Progenitor cell of endocrine pancreas (in vitro differentiated cells): ENCODE measurements around the gene CFAP54. TPM values are rescaled to one million over a fixed set of nuclear protein-coding genes. Genes with fewer than 3 reads are reported as not detected.

Experiments used
- DNase-seq: peaks from one replicate; pipeline ENCODE4 v3.0.0; 2021; ENCODE audit warnings: low spot score; ENCODE audit not compliant: unreplicated experiment
- H3K27ac Mint-ChIP-seq: 2 replicates; pipeline ENCODE4 v1.8.0; 2021; ENCODE audit warnings: mild to moderate bottlenecking, moderate library complexity, mixed read lengths
- H3K27me3 Mint-ChIP-seq: 2 replicates; pipeline ENCODE4 v1.8.0; 2021; ENCODE audit warnings: mixed read lengths
- H3K36me3 Mint-ChIP-seq: 2 replicates; pipeline ENCODE4 v1.8.0; 2022; ENCODE audit warnings: mixed read lengths; ENCODE audit not compliant: insufficient read depth
- H3K4me1 Mint-ChIP-seq: 2 replicates; pipeline ENCODE4 v1.8.0; 2021; ENCODE audit warnings: low read depth, mixed read lengths
- H3K4me3 Mint-ChIP-seq: 2 replicates; pipeline ENCODE4 v1.8.0; 2021; ENCODE audit warnings: low read depth, mild to moderate bottlenecking, moderate library complexity, mixed read lengths
- H3K9me3 Mint-ChIP-seq: 2 replicates; pipeline ENCODE4 v1.8.0; 2021; ENCODE audit warnings: low read depth, mixed read lengths
- CTCF ChIP-seq: fragments of 200-600 bp; sonication (generic); IDR thresholded peaks from one replicate; pipeline ENCODE4 v1.5.0; 2021; ENCODE audit warnings: antibody characterized with exemption, mild to moderate bottlenecking; ENCODE audit not compliant: unreplicated experiment
- total RNA-seq: library from RNA; stranded (reverse); gene quantifications from 2 replicates; pipeline ENCODE4 v1.2.1, GENCODE V29; 2021

CFAP54 gene
- total RNA-seq, 1 donor from 2014 or later: 5.9 TPM

- no peak for TF ChIP-seq CTCF
- H3K27me3 Mint-ChIP-seq: peaks cover 4% of the 10 kb centered on the region
- H3K4me3 Mint-ChIP-seq: no peak overlapping the region
- H3K9me3 Mint-ChIP-seq: peaks cover 7% of the 10 kb centered on the region
- H3K36me3 Mint-ChIP-seq: no peaks in the 10 kb centered on the region
- no peak for DNase-seq
- no peaks in the 10 kb centered on the region for H3K4me1 Mint-ChIP-seq
- H3K27ac Mint-ChIP-seq: no peak overlapping the region
Measured at GRCh38 chr12:96879301-96879700, 389.9 kb downstream of the CFAP54 start.

- DNase-seq: no peak
- no peak overlapping the region for H3K27ac Mint-ChIP-seq
- peaks cover 7% of the 10 kb centered on the region for H3K9me3 Mint-ChIP-seq
- no peak for TF ChIP-seq CTCF
- no peaks in the 10 kb centered on the region for H3K36me3 Mint-ChIP-seq
- no peaks in the 10 kb centered on the region for H3K4me1 Mint-ChIP-seq
- H3K4me3 Mint-ChIP-seq: no peak overlapping the region
- H3K27me3 Mint-ChIP-seq: peaks cover 4% of the 10 kb centered on the region
Measured at GRCh38 chr12:96880220-96880619, 390.8 kb downstream of the CFAP54 start.

GRCh38 chr12:96881608-96882007 lies 392.2 kb downstream of the CFAP54 start:
- Mint-ChIP-seq H3K27me3 (peaks cover 3% of the 10 kb centered on the region), H3K36me3 (no peaks in the 10 kb centered on the region), H3K4me3 (no peak overlapping the region), H3K9me3 (peaks cover 7% of the 10 kb centered on the region), H3K27ac (no peak overlapping the region), H3K4me1 (no peaks in the 10 kb centered on the region)
- no peak for TF ChIP-seq CTCF
- no peak for DNase-seq

GRCh38 chr12:96882862-96883261 lies 393.5 kb downstream of the CFAP54 start:
- peaks cover 7% of the 10 kb centered on the region for H3K9me3 Mint-ChIP-seq
- no peaks in the 10 kb centered on the region for H3K4me1 Mint-ChIP-seq
- no peak overlapping the region for H3K27ac Mint-ChIP-seq
- no peak for DNase-seq
- TF ChIP-seq CTCF: no peak
- no peak overlapping the region for H3K4me3 Mint-ChIP-seq
- H3K36me3 Mint-ChIP-seq: no peaks in the 10 kb centered on the region
- no peaks in the 10 kb centered on the region for H3K27me3 Mint-ChIP-seq

GRCh38 chr12:96883571-96883970 lies 394.2 kb downstream of the CFAP54 start:
- Mint-ChIP-seq H3K4me3 (no peak overlapping the region), H3K4me1 (no peaks in the 10 kb centered on the region), H3K27ac (no peak overlapping the region), H3K27me3 (no peaks in the 10 kb centered on the region), H3K9me3 (peaks cover 7% of the 10 kb centered on the region), H3K36me3 (no peaks in the 10 kb centered on the region)
- no peak for TF ChIP-seq CTCF
- DNase-seq: no peak
